ENCODE data around the gene TMEM222. TPM values are rescaled to one million over a fixed set of nuclear protein-coding genes. Genes with fewer than 3 reads are reported as not detected.

Gene TMEM222
- total RNA-seq, 2 experiments from 2014 or later: 38.4 to 40.2 TPM

GRCh38 chr1:27346991-27347624 is 25.1 kb downstream of the TMEM222 start:
- ChIA-PET CTCF (interaction anchor here (1.4 to 9.0 kb wide), 3 partner anchors 10 to 46 kb away, joined by 5 to 68 read pairs (median 17); partner anchors contain the start of gene MAP3K6), POLR2A (no interaction called here)
- no peaks in the 10 kb centered on the region for H3K27me3 Mint-ChIP-seq
- no peak for DNase-seq
- no peaks in the 10 kb centered on the region for H3K9me3 Mint-ChIP-seq
- peaks cover 24% of the 10 kb centered on the region for H3K36me3 Mint-ChIP-seq (ENCODE audit: low read depth)
- no peak overlapping the region for H3K4me3 Mint-ChIP-seq
- peak overlapping the region; percentile 41 for H3K27ac Mint-ChIP-seq
- H3K4me1 Mint-ChIP-seq: peaks cover 31% of the 10 kb centered on the region

GRCh38 chr1:27348861-27349783 is 27.2 kb downstream of the TMEM222 start:
- Mint-ChIP-seq H3K4me3 (peak overlapping the region; percentile 44), H3K4me1 (peaks cover 22% of the 10 kb centered on the region)
- POLR2A ChIA-PET: no interaction called here

GRCh38 chr1:27349784-27350662 is 28.1 kb downstream of the TMEM222 start:
- no peak overlapping the region for H3K27ac Mint-ChIP-seq
- H3K4me1 Mint-ChIP-seq: peaks cover 19% of the 10 kb centered on the region
- DNase-seq: no peak
- peaks cover 16% of the 10 kb centered on the region for H3K36me3 Mint-ChIP-seq (ENCODE audit: low read depth)
- CTCF ChIA-PET: interaction anchor here (1.3 to 2.3 kb wide), 4 partner anchors 13 to 49 kb away, joined by 3 to 6 read pairs (median 4); no protein-coding TSS in a partner anchor
- H3K4me3 Mint-ChIP-seq: no peak overlapping the region
- H3K27me3 Mint-ChIP-seq: no peaks in the 10 kb centered on the region
- H3K9me3 Mint-ChIP-seq: no peaks in the 10 kb centered on the region
- POLR2A ChIA-PET: interaction anchor here (0.6 kb wide), 1 partner anchor 12 kb away, joined by 4 read pairs; no protein-coding TSS in a partner anchor

More at GRCh38 chr1:27348861-27349783, 27.2 kb downstream of the TMEM222 start:
- DNase-seq: peak; percentile 45
- Mint-ChIP-seq H3K27ac (no peak overlapping the region), H3K9me3 (no peaks in the 10 kb centered on the region), H3K27me3 (no peaks in the 10 kb centered on the region), H3K36me3 (ENCODE audit: low read depth) (peaks cover 19% of the 10 kb centered on the region)
- CTCF ChIA-PET: interaction anchor here (0.6 to 2.3 kb wide), 6 partner anchors 12 to 48 kb away, joined by 3 to 6 read pairs (median 3); partner anchors contain the start of gene MAP3K6

- no peak overlapping the region for H3K27ac Mint-ChIP-seq
- H3K4me3 Mint-ChIP-seq: no peak overlapping the region
- H3K36me3 Mint-ChIP-seq (ENCODE audit: low read depth): peaks cover 11% of the 10 kb centered on the region
- H3K27me3 Mint-ChIP-seq: no peaks in the 10 kb centered on the region
- ChIA-PET CTCF (interaction anchor here (0.7 to 1.4 kb wide), 2 partner anchors 12 to 50 kb away, joined by 3 read pairs; no protein-coding TSS in a partner anchor), POLR2A (interaction anchor here (0.6 kb wide), 1 partner anchor 13 kb away, joined by 4 read pairs; no protein-coding TSS in a partner anchor)
- H3K9me3 Mint-ChIP-seq: no peaks in the 10 kb centered on the region
- H3K4me1 Mint-ChIP-seq: peaks cover 21% of the 10 kb centered on the region
- DNase-seq: no peak
Measured at GRCh38 chr1:27350663-27351540, 28.9 kb downstream of the TMEM222 start.

- H3K27me3 Mint-ChIP-seq: no peaks in the 10 kb centered on the region
- peaks cover 7% of the 10 kb centered on the region for H3K36me3 Mint-ChIP-seq (ENCODE audit: low read depth)
- DNase-seq: no peak
- H3K27ac Mint-ChIP-seq: no peak overlapping the region
- ChIA-PET CTCF (interaction anchor here (0.7 kb wide), 1 partner anchor 11 kb away, joined by 3 read pairs; no protein-coding TSS in a partner anchor), POLR2A (no interaction called here)
- no peak overlapping the region for H3K4me3 Mint-ChIP-seq
- H3K9me3 Mint-ChIP-seq: no peaks in the 10 kb centered on the region
- peaks cover 23% of the 10 kb centered on the region for H3K4me1 Mint-ChIP-seq
Measured at GRCh38 chr1:27351541-27352107, 29.7 kb downstream of the TMEM222 start.

- H3K4me1 Mint-ChIP-seq: peaks cover 27% of the 10 kb centered on the region
- H3K27ac Mint-ChIP-seq: no peak overlapping the region
- ChIA-PET POLR2A (interaction anchor here (0.6 kb wide), 1 partner anchor 9 kb away, joined by 4 read pairs; no protein-coding TSS in a partner anchor), CTCF (interaction anchor here (0.8 to 4.8 kb wide), 5 partner anchors 10 to 42 kb away, joined by 3 to 21 read pairs (median 3); no protein-coding TSS in a partner anchor)
- H3K9me3 Mint-ChIP-seq: no peaks in the 10 kb centered on the region
- peaks cover 3% of the 10 kb centered on the region for H3K36me3 Mint-ChIP-seq (ENCODE audit: low read depth)
- H3K4me3 Mint-ChIP-seq: no peak overlapping the region
- DNase-seq: no peak
- H3K27me3 Mint-ChIP-seq: no peaks in the 10 kb centered on the region
Measured at GRCh38 chr1:27353166-27353565, 31.2 kb downstream of the TMEM222 start.

GRCh38 chr1:27353629-27354028 is 31.7 kb downstream of the TMEM222 start:
- ChIA-PET CTCF (interaction anchor here (0.6 to 4.8 kb wide), 7 partner anchors 11 to 82 kb away, joined by 3 to 21 read pairs (median 4); partner anchors contain the start of gene SYTL1), POLR2A (interaction anchor here (0.6 kb wide), 1 partner anchor 10 kb away, joined by 4 read pairs; no protein-coding TSS in a partner anchor)
- no peak for DNase-seq
- H3K4me1 Mint-ChIP-seq: peaks cover 27% of the 10 kb centered on the region
- no peaks in the 10 kb centered on the region for H3K9me3 Mint-ChIP-seq
- no peak overlapping the region for H3K4me3 Mint-ChIP-seq
- peaks cover 3% of the 10 kb centered on the region for H3K36me3 Mint-ChIP-seq (ENCODE audit: low read depth)
- no peaks in the 10 kb centered on the region for H3K27me3 Mint-ChIP-seq
- peak overlapping the region; percentile 31 for H3K27ac Mint-ChIP-seq

GRCh38 chr1:27355683-27356082 is 33.7 kb downstream of the TMEM222 start:
- DNase-seq: no peak
- CTCF ChIA-PET: interaction anchor here (1.0 to 4.9 kb wide), 6 partner anchors 11 to 213 kb away, joined by 3 to 68 read pairs (median 28); partner anchors contain the start of genes MAP3K6 and SYTL1
- Mint-ChIP-seq H3K4me3 (no peak overlapping the region), H3K4me1 (peaks cover 37% of the 10 kb centered on the region), H3K27me3 (peaks cover 3% of the 10 kb centered on the region), H3K27ac (peak overlapping the region; percentile 26), H3K9me3 (no peaks in the 10 kb centered on the region), H3K36me3 (ENCODE audit: low read depth) (peaks cover 3% of the 10 kb centered on the region)
- POLR2A ChIA-PET: no interaction called here

- Mint-ChIP-seq H3K27ac (peak overlapping the region; percentile 26), H3K27me3 (peaks cover 3% of the 10 kb centered on the region), H3K4me1 (peaks cover 43% of the 10 kb centered on the region), H3K4me3 (peak overlapping the region; percentile 25), H3K9me3 (no peaks in the 10 kb centered on the region), H3K36me3 (ENCODE audit: low read depth) (peaks cover 3% of the 10 kb centered on the region)
- no peak for DNase-seq
- POLR2A ChIA-PET: no interaction called here
- CTCF ChIA-PET: interaction anchor here (1.0 to 4.9 kb wide), 8 partner anchors 11 to 212 kb away, joined by 3 to 68 read pairs (median 14); partner anchors contain the start of genes MAP3K6 and SYTL1
Measured at GRCh38 chr1:27356277-27356618, 34.3 kb downstream of the TMEM222 start.

- H3K9me3 Mint-ChIP-seq: no peaks in the 10 kb centered on the region
- ChIA-PET POLR2A (no interaction called here), CTCF (interaction anchor here (0.6 to 4.9 kb wide), 25 partner anchors 10 to 1329 kb away, joined by 3 to 68 read pairs (median 6); partner anchors contain the start of genes CD164L2, FCN3, MAP3K6 and SYTL1)
- H3K27me3 Mint-ChIP-seq: peaks cover 3% of the 10 kb centered on the region
- H3K36me3 Mint-ChIP-seq (ENCODE audit: low read depth): no peaks in the 10 kb centered on the region
- H3K4me1 Mint-ChIP-seq: peaks cover 43% of the 10 kb centered on the region
- peak overlapping the region; percentile 93 for H3K27ac Mint-ChIP-seq
- peak overlapping the region; percentile 72 for H3K4me3 Mint-ChIP-seq
- DNase-seq: no peak
Measured at GRCh38 chr1:27356619-27357280, 34.8 kb downstream of the TMEM222 start.
